CD14-positive monocyte (primary cell): Measurements from ENCODE around the gene NAXD. TPM values are rescaled to one million over a fixed set of nuclear protein-coding genes. Genes with fewer than 3 reads are reported as not detected.
A peak's percentile ranks its signal among the peaks of the same experiment; 100 is the strongest.

ENCODE experiments used
- DNase-seq, 3 donors: peaks; one replicate each; pipeline ENCODE4 v3.0.0-alpha.2; 2011 to 2022
- H2AFZ ChIP-seq: 2 replicates; pipeline ENCODE4 v1.6.0; 2012; ENCODE audit warnings: mild to moderate bottlenecking, low read depth, low read length, inconsistent platforms; ENCODE audit not compliant: insufficient read depth, poor library complexity, severe bottlenecking
- H3K27ac ChIP-seq, 2 donors: 1 replicate in 1 of 2; 2 replicates in 1 of 2; pipeline ENCODE4 v1.5.1; 2012 to 2013; ENCODE audit warnings: low read length in 2 of 2, control low read depth in 1 of 2, inconsistent platforms in 1 of 2, low read depth in 1 of 2, mild to moderate bottlenecking in 1 of 2
- H3K27me3 ChIP-seq, 2 donors: one replicate each; pipeline versions ENCODE4 v1.6.0 to v1.6.1; 2011 to 2013; ENCODE audit warnings: low read length in 2 of 2; ENCODE audit not compliant: control insufficient read depth in 2 of 2, insufficient read depth in 2 of 2
- H3K36me3 ChIP-seq, 2 donors: replicated peaks in 1 of 2; 1 replicate in 1 of 2; 2 replicates in 1 of 2; pipeline versions ENCODE4 v1.5.1 to v1.6.1; 2012 to 2013; ENCODE audit warnings: low read length in 2 of 2, control low read depth in 1 of 2, inconsistent platforms in 1 of 2, mild to moderate bottlenecking in 1 of 2; ENCODE audit not compliant: insufficient read depth in 2 of 2, control insufficient read depth in 1 of 2
- H3K4me1 ChIP-seq, 2 donors: 1 replicate in 1 of 2; 2 replicates in 1 of 2; pipeline versions ENCODE4 v1.5.1 to v1.6.1; 2012 to 2013; ENCODE audit warnings: low read length in 2 of 2, control low read depth in 1 of 2, inconsistent platforms in 1 of 2, mild to moderate bottlenecking in 1 of 2, moderate library complexity in 1 of 2; ENCODE audit not compliant: insufficient read depth in 2 of 2, control insufficient read depth in 1 of 2
- H3K4me2 ChIP-seq: replicated peaks from 2 replicates; pipeline ENCODE3; 2012; ENCODE audit warnings: low read length, moderate library complexity, mild to moderate bottlenecking; ENCODE audit not compliant: poor library complexity, severe bottlenecking; ENCODE audit errors: extremely low read depth
- H3K4me3 ChIP-seq, 3 experiments: fragments of 200-600 bp in 1 of 3; sonication (generic) in 1 of 3; replicated peaks in 1 of 3; 1 replicate in 2 of 3; 2 replicates in 1 of 3; pipeline ENCODE4 v1.5.1; 2011 to 2013; ENCODE audit warnings: low read length in 3 of 3, mild to moderate bottlenecking in 3 of 3, control low read depth in 2 of 3, low read depth in 2 of 3, inconsistent platforms in 1 of 3, moderate library complexity in 1 of 3
- H3K79me2 ChIP-seq: 2 replicates; pipeline ENCODE4 v1.6.0; 2012; ENCODE audit warnings: mild to moderate bottlenecking, control low read depth, inconsistent platforms, low read length, moderate library complexity; ENCODE audit not compliant: insufficient read depth
- H3K9ac ChIP-seq: 2 replicates; pipeline ENCODE4 v1.6.0; 2017; ENCODE audit warnings: low read length, mild to moderate bottlenecking; ENCODE audit not compliant: insufficient read depth, poor library complexity, severe bottlenecking
- H3K9me3 ChIP-seq, 2 donors: replicated peaks in 1 of 2; 1 replicate in 1 of 2; 2 replicates in 1 of 2; pipeline versions ENCODE4 v1.5.1 to v1.6.1; 2012 to 2013; ENCODE audit warnings: low read length in 2 of 2, control low read depth in 1 of 2; ENCODE audit not compliant: control insufficient read depth in 1 of 2, insufficient read depth in 1 of 2
- H4K20me1 ChIP-seq: 2 replicates; pipeline ENCODE4 v1.6.0; 2012; ENCODE audit warnings: mild to moderate bottlenecking, low read length, control low read depth, moderate library complexity; ENCODE audit not compliant: insufficient read depth
- H3K27ac Mint-ChIP-seq, 7 donors: one replicate each; pipeline ENCODE4 v1.8.0; 2020; ENCODE audit warnings: mild to moderate bottlenecking in 7 of 7, mixed read lengths in 7 of 7, moderate library complexity in 6 of 7, inconsistent platforms in 2 of 7
- H3K27me3 Mint-ChIP-seq, 3 donors: one replicate each; pipeline ENCODE4 v1.8.0; 2021 to 2022; ENCODE audit warnings: low read depth in 3 of 3, mild to moderate bottlenecking in 3 of 3, mixed read lengths in 3 of 3, moderate library complexity in 3 of 3, inconsistent platforms in 1 of 3
- H3K36me3 Mint-ChIP-seq, 2 donors: one replicate each; pipeline ENCODE4 v1.8.0; 2020; ENCODE audit warnings: mixed read lengths in 2 of 2, inconsistent platforms in 1 of 2, mild to moderate bottlenecking in 1 of 2
- H3K4me1 Mint-ChIP-seq: one replicate; pipeline ENCODE4 v1.8.0; 2020; ENCODE audit warnings: mild to moderate bottlenecking, mixed read lengths
- H3K4me3 Mint-ChIP-seq, 2 donors: one replicate each; pipeline ENCODE4 v1.8.0; 2020; ENCODE audit warnings: mild to moderate bottlenecking in 2 of 2, mixed read lengths in 2 of 2, moderate library complexity in 1 of 2
- H3K9me3 Mint-ChIP-seq, 7 donors: one replicate each; pipeline ENCODE4 v1.8.0; 2020 to 2022; ENCODE audit warnings: mixed read lengths in 7 of 7, mild to moderate bottlenecking in 6 of 7, moderate library complexity in 6 of 7, inconsistent platforms in 2 of 7
- WGBS: methylation state at CpG from one replicate; pipeline ENCODE4 v1.1.5; 2013; ENCODE audit warnings: missing lambda C conversion rate; ENCODE audit not compliant: insufficient coverage; 5-methylcytosine and 5-hydroxymethylcytosine counted together
- intact Hi-C, 2 donors: fragments of 100-400 bp; cut with micrococcal nuclease; formaldehyde crosslinking; loops; one replicate each; pipeline versions ENCODE4 v1.15.0 to v1.15.1; 2023
- polyA plus RNA-seq, 3 donors: library from polyadenylated mRNA; depleted of rRNA in 1 of 3; unstranded in 2 of 3; stranded (reverse) in 1 of 3; fragments of 300-500 nt in 2 of 3; fragments of >200 nt in 1 of 3; fragmentation: Illumina TruSeq in 2 of 3; gene quantifications; 1 replicate in 2 of 3; 2 replicates in 1 of 3; pipeline ENCODE4 v1.2.3, GENCODE V29; 2012 to 2021
- TF ChIP-seq, protein P1 (sequence below): fragments of 200-600 bp; IDR thresholded peaks from one replicate; pipeline ENCODE4 v1.8.0; 2022; ENCODE audit warnings: antibody characterized with exemption, mild to moderate bottlenecking

Gene NAXD
- polyA plus RNA-seq, 3 donors = 7.4 to 22.8 (median 8.5) TPM

DNA sequence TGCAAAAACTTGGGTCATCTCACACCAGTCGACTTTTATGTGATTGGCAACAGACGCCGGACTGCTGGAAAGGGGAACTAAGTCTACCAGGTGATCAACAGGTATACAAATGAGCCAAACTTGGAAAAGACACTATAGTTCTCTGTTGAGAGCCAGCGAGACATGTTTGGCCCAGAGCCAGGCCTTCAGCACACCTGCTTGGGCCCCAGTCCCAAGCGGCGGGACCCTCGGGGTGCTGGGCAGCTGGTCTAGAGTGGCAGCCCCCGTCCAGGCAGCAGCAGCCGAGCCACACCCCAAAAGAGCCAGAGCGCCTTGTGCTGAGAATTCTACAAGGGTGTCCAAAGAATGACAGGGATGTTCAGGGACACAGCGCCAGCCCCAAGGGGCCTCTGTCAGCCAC is 28.0 kb downstream of the NAXD start:
- Mint-ChIP-seq H3K4me3 (no peak overlapping the region), H3K4me1 (peaks cover 13% of the 10 kb centered on the region), H3K27me3 (no peaks in the 10 kb centered on the region)

DNA sequence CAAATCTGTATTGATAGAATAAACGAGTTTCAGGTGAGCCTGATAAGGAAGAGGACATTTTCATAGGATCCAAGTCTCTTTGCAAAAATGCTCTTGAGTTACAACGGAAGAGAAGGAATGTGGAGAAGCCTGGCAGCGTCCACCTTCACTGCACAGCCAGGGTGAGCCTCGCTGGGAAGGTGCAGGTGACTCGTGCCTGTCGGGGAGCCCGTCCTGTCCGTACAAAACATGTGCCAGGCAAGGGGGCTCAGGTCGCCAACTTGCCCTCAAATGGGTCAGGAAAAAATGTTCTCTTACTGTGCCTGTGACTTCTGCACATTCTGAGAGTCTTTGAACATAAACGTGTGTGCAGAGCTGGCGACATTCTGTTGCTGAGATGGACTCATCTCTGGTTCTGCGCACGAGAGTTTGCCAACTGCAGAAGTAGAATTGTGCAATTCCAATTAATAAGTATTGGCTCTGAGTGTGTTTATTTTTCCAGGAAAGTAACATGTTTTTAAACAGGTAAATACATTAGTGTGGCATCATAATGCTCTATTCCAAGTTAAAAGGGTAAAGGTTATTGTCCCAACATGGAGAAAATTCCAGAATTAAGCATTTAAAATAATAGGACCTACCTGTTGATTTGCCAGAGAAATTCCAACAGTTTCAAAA is 28.6 kb downstream of the NAXD start:
- Histone ChIP-seq H3K4me3 (no peak overlapping the region), H3K36me3 (peaks cover 89 to 99% of the 10 kb centered on the region in 2 donors), H3K4me2 (no peak overlapping the region), H2AFZ (no peak overlapping the region), H3K27ac (no peak overlapping the region), H3K4me1 (peaks cover 8 to 16% of the 10 kb centered on the region in 2 donors), H3K79me2 (peaks cover 11% of the 10 kb centered on the region), H3K9me3 (no peaks in the 10 kb centered on the region), H4K20me1 (peaks cover 88% of the 10 kb centered on the region), H3K27me3 (no peaks in the 10 kb centered on the region), H3K9ac (no peak overlapping the region)
- intact Hi-C loops = loop anchor here in 1 of 2 donors (2.0 kb wide), 1 partner anchor 175 kb away; no protein-coding TSS in a partner anchor
- no peaks in the 10 kb centered on the region for H3K9me3 Mint-ChIP-seq
- DNase-seq = no peak
- H3K4me3 Mint-ChIP-seq = no peak overlapping the region
- peaks cover 79 to 96% of the 10 kb centered on the region in 2 donors for H3K36me3 Mint-ChIP-seq
- peak overlapping the region in 2 of 7 donors; percentile 11 to 52 for H3K27ac Mint-ChIP-seq
- 89% methylated on average over 11 of the region's 13 CpGs for WGBS
- TF ChIP-seq, protein P1, sequence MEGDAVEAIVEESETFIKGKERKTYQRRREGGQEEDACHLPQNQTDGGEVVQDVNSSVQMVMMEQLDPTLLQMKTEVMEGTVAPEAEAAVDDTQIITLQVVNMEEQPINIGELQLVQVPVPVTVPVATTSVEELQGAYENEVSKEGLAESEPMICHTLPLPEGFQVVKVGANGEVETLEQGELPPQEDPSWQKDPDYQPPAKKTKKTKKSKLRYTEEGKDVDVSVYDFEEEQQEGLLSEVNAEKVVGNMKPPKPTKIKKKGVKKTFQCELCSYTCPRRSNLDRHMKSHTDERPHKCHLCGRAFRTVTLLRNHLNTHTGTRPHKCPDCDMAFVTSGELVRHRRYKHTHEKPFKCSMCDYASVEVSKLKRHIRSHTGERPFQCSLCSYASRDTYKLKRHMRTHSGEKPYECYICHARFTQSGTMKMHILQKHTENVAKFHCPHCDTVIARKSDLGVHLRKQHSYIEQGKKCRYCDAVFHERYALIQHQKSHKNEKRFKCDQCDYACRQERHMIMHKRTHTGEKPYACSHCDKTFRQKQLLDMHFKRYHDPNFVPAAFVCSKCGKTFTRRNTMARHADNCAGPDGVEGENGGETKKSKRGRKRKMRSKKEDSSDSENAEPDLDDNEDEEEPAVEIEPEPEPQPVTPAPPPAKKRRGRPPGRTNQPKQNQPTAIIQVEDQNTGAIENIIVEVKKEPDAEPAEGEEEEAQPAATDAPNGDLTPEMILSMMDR = no peak
- H3K27me3 Mint-ChIP-seq = no peaks in the 10 kb centered on the region
- H3K4me1 Mint-ChIP-seq = peaks cover 16% of the 10 kb centered on the region

More for the DNA sequence above, 28.0 kb downstream of the NAXD start:
- peaks cover 6% of the 10 kb centered on the region for H3K79me2 ChIP-seq
- no peak overlapping the region for H2AFZ ChIP-seq
- no peaks in the 10 kb centered on the region for H3K9me3 ChIP-seq
- peaks cover 8 to 16% of the 10 kb centered on the region in 2 donors for H3K4me1 ChIP-seq
- intact Hi-C loops = no loop called here
- no peak overlapping the region for H3K9ac ChIP-seq
- peaks cover 89 to 99% of the 10 kb centered on the region in 2 donors for H3K36me3 ChIP-seq
- H3K4me2 ChIP-seq = no peak overlapping the region
- WGBS = 88% methylated on average over 11 of the region's 11 CpGs
- H3K4me3 ChIP-seq = no peak overlapping the region
- no peak overlapping the region for H3K27ac ChIP-seq
- H3K9me3 Mint-ChIP-seq = no peaks in the 10 kb centered on the region
- TF ChIP-seq, protein P1 = no peak
- peak overlapping the region in 1 of 7 donors; percentile 52 for H3K27ac Mint-ChIP-seq
- DNase-seq = no peak
- no peaks in the 10 kb centered on the region for H3K27me3 ChIP-seq
- H3K36me3 Mint-ChIP-seq = peaks cover 79 to 96% of the 10 kb centered on the region in 2 donors
- peaks cover 87% of the 10 kb centered on the region for H4K20me1 ChIP-seq
